GM19043 (cell line): ENCODE measurements around the gene CACNB4.
A peak's percentile ranks its signal among the peaks of the same experiment; 100 is the strongest.

Experiments
- ATAC-seq: cut with Tn5 transposase; IDR thresholded peaks from one replicate; pipeline ENCODE4 v1.9.1; 2021; ENCODE audit warnings: low read depth; ENCODE audit not compliant: unreplicated experiment

The CACNB4 gene

DNA sequence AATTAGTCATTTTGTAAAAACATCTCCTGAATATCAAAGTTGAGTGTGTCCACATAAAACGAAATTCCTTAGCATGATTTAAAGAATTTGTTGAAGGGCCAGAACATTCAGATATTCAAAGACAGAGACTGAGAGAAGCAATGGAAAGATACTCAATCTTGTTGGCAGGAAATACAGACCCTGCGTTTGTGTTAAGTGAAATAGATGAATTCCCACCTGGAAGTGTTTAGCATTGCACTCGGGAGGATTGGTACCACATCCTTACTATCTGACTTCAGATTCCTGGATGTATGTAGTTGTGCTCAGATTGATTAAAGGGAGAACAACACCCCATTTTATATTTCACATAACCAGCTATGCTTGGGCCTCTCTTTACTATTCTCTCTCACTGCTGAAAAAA, 260.9 kb downstream of the CACNB4 start:
- no peak for ATAC-seq

DNA sequence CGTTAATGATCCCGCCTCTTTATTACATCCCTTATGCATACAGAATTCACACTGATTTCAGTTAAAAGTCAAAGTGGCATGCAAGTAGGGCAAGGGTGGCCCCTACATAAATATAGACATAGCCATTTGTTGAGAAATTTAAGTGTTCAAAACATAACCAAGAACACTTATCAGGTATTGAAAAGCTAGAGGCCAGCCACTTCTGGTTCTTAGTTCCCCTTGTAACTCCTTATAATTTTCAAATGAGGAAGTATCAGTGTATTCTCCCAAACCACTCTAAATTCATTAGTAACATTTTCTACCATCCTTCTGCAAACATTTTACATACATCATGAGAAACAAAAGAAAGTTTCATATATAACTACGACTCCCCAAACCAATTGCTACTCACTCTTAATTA, 264.9 kb downstream of the CACNB4 start:
- ATAC-seq = peak; percentile 70

GRCh38 chr2:151830961-151831360, 267.9 kb downstream of the CACNB4 start:
- ATAC-seq = no peak

GRCh38 chr2:151828890-151829324, 269.9 kb downstream of the CACNB4 start:
- ATAC-seq = no peak

GRCh38 chr2:151828143-151828889, 270.5 kb downstream of the CACNB4 start, which contains the start of gene ARL5A:
TSS of gene ARL5A (minus strand) at chr2:151828421. CDS start at chr2:151828176, 245 bp downstream.
- peak; percentile 95 for ATAC-seq

DNA sequence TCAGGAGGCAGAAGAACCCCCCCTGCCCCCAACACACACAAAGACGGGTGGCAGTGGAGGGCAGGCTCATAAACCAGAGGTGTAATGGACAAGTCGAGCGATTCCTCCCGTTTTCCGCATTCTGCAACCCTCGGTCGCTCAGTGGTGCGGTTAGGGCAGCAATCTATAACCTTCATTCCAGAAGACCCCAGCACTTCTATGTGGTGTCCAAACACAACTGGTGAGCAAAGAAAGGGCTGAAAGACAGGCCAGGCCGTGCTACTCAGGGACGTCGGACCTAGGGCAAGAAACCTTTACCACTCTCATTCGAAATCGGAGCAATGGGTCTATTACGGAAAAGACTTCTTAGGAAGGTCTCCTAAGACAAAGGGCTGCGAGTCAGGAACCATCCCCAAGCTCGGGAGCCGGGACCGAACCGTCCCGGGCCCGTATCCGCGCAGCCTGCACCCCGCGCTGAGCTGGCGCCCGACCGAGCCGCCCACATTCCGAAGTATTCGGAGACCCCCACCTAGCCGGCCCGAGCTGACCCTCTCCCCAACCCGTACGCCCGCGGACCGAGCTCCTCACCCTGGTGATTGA, 271.2 kb downstream of the CACNB4 start:
- peak; percentile 9 for ATAC-seq

- no peak for ATAC-seq
Measured at GRCh38 chr2:151826737-151827157, 272.1 kb downstream of the CACNB4 start.

DNA sequence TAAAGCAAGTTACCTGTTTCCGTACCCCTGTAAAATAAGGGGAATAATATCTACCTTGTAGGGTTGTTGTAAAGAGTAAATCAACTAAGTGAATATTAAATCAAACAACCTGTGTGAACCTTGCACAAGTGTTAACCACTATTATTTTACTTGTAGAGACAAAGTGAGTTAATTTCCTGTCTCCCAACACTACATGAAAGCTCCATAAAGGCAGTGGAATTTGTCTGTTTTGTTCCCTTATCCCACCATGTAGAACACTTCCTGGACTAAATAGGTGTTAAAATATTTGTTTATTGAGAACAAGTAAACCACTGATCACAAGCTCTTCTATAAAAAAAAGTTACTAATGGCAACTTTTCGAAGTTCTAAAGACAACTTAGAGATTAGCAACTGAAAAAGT, 274.0 kb downstream of the CACNB4 start:
- ATAC-seq = no peak

DNA sequence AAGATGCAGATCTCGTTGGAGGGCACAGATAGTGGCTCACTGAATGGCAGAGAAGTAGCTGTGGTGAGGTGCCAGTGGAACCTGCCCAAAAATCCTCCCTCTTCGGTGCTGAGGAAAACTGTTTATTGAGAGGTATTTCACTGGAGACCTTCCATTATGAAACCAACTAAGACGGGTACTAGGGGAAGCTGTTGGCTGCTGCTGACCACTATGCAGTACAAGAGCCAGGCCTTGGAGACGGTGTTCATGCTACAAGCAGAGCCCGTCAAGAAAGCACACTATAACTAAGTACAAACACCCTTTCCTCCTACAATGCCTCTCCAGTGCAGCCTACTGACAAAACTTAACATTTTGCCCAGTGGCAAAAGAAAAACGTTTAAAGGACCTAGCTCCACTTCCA, 275.2 kb downstream of the CACNB4 start:
- no peak for ATAC-seq

DNA sequence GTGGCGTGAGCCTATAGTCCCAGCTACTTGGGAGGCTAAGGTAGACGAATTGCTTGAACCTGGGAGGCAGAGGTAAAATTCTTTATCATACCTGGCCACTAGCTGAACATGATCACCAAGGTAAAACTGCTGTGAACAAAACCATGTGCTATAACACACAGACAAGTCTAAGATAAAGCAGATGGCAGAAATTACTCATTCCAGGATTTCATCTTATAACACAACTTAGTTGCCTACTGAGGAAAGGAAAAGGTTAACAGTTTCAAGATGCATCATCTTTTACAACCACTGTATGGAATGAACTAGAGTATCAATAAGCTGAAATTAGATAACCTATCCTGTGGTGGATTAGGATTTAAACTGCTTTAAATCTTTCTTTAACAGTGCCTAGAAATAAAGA, 278.9 kb downstream of the CACNB4 start:
- ATAC-seq = peak; percentile 54

DNA sequence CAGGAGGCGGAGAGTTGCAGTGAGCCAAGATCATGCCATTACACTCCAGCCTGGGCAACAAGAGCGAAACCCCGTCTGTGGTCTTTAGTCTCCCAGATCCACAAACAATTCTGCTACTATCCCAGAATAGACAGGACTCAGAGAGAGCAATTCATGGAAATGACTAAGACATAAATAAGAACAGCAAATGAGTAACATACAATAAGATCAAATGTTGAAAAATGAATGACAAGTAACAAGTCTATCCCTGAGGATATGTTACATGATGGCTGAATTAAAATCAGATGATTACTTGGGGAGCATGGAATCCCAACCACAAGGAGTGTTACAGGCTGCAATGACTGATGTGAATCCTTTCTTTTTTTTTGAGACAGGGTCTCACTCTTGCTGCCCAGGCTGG, 280.9 kb downstream of the CACNB4 start:
- ATAC-seq = no peak

DNA sequence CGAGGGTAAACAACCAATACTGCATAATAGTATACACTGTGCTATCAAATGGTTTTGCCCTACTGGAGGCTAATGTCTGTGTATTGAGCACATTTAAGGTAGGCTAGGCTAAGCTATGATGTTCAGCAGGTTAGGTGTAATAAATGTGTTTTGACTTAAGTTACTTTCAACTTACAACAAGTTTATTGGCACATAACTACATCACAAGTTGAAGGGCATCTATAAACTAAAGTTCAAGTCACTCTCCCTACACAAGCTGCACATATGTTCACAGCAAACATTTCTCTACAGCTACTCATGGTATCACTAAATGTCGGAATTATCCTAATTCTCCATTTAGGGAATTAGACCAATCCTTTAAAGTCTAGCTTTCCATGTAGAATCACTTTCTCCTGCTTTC, 282.0 kb downstream of the CACNB4 start:
- no peak for ATAC-seq

- ATAC-seq = no peak
Measured at GRCh38 chr2:151815821-151816489, 282.9 kb downstream of the CACNB4 start.

GRCh38 chr2:151810489-151810888, 288.4 kb downstream of the CACNB4 start:
- ATAC-seq = no peak

DNA sequence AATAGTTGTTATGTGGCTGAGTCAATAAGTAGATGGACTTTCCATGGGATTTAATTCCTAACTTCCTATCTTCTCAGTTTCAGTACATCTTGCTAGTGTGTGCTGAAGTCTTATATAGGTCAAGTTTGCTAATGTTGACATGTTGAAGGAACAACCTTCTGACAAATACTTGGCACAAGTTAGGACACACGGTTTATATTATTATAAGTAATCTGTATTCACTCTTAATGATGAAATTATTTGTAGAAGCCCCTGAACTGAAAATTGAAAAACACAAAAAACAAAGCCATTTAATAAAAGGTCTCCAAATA, 289.8 kb downstream of the CACNB4 start:
- ATAC-seq = no peak

- ATAC-seq = no peak
Measured at GRCh38 chr2:151808258-151809072, 290.4 kb downstream of the CACNB4 start.

DNA sequence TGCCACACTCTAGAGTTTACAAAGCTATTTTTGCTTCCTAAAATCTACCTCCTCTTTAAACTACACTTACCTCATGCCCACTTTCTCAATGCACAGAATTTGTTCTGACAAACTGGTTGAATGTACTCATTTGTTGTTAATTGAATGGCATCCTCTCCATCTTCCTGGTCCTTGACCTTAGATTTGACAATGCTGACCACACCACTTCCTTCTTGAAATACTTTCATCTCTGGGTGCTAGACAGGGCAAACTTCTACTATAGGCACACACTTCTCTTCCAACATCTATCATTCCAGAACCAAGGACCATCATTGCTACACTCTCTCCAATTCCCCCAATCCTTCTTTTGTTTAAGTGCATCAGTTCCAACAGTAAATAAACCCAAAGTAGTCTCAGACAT, 292.9 kb downstream of the CACNB4 start:
- ATAC-seq = no peak

DNA sequence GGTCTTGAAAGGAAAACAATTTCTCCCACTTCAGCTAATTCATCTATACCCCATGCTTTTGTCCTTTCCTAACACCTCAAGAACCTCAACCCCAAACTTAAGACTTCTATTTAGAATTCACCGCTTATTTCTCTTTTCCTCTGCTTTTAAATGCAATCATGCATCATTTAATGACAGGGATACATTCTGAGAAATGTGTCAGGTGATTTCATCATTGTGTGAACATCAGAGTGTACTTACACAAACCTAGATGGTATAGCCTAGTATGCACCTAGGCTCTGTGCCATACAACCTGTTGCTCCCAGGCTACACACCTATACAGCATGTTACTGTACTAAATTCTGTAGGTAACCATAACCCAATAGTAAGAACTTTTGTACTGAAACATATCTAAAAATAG, 293.5 kb downstream of the CACNB4 start:
- ATAC-seq = no peak

DNA sequence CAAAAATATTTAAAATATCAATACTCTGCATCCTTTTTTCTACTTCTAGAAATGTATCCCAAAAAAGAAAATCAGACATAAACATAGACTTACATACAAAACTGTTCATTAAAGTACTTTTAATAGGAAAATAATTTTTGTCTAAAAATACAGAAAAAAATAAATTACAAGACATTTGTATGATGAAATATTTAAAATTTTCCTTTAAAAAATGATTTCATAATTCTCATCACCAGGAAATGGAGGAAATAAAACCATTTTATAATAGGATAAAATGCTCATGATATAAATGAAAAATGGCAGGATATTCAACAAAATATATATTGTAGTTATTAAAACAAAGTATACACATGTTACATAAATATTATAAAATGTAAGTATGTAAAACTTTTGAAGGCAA, 295.0 kb downstream of the CACNB4 start:
- ATAC-seq = no peak

DNA sequence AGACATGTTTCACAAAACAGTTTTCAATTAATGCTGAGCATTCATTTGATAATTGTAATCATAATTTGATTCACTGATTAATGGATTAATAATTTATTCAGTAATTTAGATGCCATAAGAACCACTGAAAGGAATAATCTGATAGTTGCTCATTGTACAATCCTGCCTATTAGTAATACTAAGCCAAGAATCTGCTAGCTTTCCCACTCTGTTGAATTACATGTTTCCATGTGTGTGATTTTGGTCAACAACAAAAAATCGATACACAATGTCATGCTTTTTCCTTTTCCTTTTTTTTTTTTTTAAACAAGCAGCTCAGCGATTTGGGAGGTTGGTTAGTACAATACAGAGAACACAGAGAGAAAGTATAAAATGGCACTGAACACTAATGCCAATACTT, 296.5 kb downstream of the CACNB4 start:
- no peak for ATAC-seq

DNA sequence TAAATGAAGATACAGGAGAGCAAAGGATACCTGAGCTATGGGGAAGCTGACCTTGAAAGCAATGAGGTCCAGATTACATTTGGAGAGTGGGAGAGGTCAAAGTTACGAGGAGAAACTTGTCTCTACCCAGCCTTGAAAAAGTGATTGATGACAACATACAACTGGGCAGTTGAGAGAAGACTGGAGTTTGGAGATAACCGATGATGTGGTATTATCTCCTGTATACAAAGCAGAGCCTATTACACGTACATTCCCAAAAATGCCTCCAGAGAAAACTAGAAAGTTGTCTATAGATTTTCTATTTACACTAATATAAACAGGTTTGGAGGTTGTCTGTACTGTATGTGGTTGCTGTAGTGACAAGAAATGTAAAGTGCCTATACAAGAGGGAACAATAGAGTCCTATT, 299.0 kb downstream of the CACNB4 start:
- no peak for ATAC-seq
